Psoas muscle (tissue), 8 donors: ENCODE results near the gene GSPT1. TPM values are rescaled to one million over a fixed set of nuclear protein-coding genes. Genes with fewer than 3 reads are reported as not detected.

Experiments
- ATAC-seq, 4 donors: fragments of 200-7000 bp; cut with Tn5 transposase; one replicate each; pipeline ENCODE4 v1.9.1; 2020; ENCODE audit warnings: moderate library complexity in 3 of 4, mild to moderate bottlenecking in 2 of 4
- DNase-seq, 2 donors: peaks; one replicate each; pipeline ENCODE4 v3.0.0-alpha.2; 2020
- H3K27ac ChIP-seq: fragments of 200-600 bp; one replicate; pipeline ENCODE4 v1.8.0; 2022
- H3K27me3 ChIP-seq, 3 donors: fragments of 200-600 bp in 1 of 3; one replicate each; pipeline versions ENCODE4 v1.6.1 to v1.8.0; 2013 to 2022; ENCODE audit warnings: low read length in 2 of 3, mild to moderate bottlenecking in 2 of 3, moderate library complexity in 1 of 3; ENCODE audit not compliant: insufficient read depth in 3 of 3
- H3K36me3 ChIP-seq, 2 donors: fragments of 200-600 bp in 1 of 2; one replicate each; pipeline versions ENCODE4 v1.6.1 to v1.8.0; 2013 to 2022; ENCODE audit warnings: low read depth in 1 of 2, mild to moderate bottlenecking in 1 of 2, moderate library complexity in 1 of 2; ENCODE audit not compliant: insufficient read depth in 1 of 2
- H3K4me1 ChIP-seq: fragments of 200-600 bp; one replicate; pipeline ENCODE4 v1.8.0; 2022
- H3K4me3 ChIP-seq: fragments of 200-600 bp; one replicate; pipeline ENCODE4 v1.8.0; 2022; ENCODE audit warnings: mild to moderate bottlenecking
- H3K9me3 ChIP-seq: fragments of 200-600 bp; one replicate; pipeline ENCODE4 v1.8.0; 2022
- CTCF ChIP-seq: fragments of 200-600 bp; IDR thresholded peaks from one replicate; pipeline ENCODE4 v1.8.0; 2022; ENCODE audit warnings: antibody characterized with exemption
- WGBS, 3 donors: extraction: QIAGEN DNeasy Blood & Tissue Kit; methylation state at CpG; one replicate each; pipeline versions ENCODE4 v1.1.6 to v1.1.7; 2013; 5-methylcytosine and 5-hydroxymethylcytosine counted together
- intact Hi-C, 2 donors: fragments of 100-400 bp; cut with DNase I; formaldehyde crosslinking; loops; one replicate each; pipeline versions ENCODE4 v1.11.0 to v1.14.2; 2022
- polyA plus RNA-seq, 3 donors: library from polyadenylated mRNA; stranded (reverse); fragments of 200-250 nt; gene quantifications; one replicate each; pipeline ENCODE4 v1.2.3, GENCODE V29; 2013
- total RNA-seq, 4 donors: library from RNA; stranded (reverse); fragmentation: NEBNext Ultra II Directional in 2 of 4; extraction: Animal tissue kit (Norgen Biotek cat#: 25700) in 2 of 4; gene quantifications; one replicate each; pipeline versions ENCODE4 v1.2.1 to v1.2.4, GENCODE V29; 2021 to 2023
- donor health status: healthy with polysubstance abuse.
- donor health status: DM: no; HTN: no; CAD: no; lungs with moderate emphysema.
- donor health status: Bipolar disorder and iron deficiency.
- donor health status: healthy.
- donor health status: DM: yes; HTN: yes; CAD: no.
- donor health status: DM: no; HTN: no; CAD: no.
- donor health status: DM: no; HTN: no; CAD: no.
- donor health status: DM: yes; HTN: yes; CAD: no.

The GSPT1 gene
- total and polyA plus RNA-seq, 7 donors: 89.2 to 259 (median 184) TPM

GRCh38 chr16:11875721-11876120 is 40.0 kb downstream of the GSPT1 start:
- Histone ChIP-seq H3K4me3 (no peak overlapping the region), H3K27me3 (no peaks in the 10 kb centered on the region), H3K4me1 (peaks cover 12% of the 10 kb centered on the region), H3K27ac (no peak overlapping the region), H3K9me3 (no peaks in the 10 kb centered on the region), H3K36me3 (peaks cover 4 to 90% of the 10 kb centered on the region in 2 donors)
- no peak for ATAC-seq
- intact Hi-C loops: no loop called here
- WGBS, 3 donors: 82 to 88% (median 83%) methylated on average over 5 of the region's 5 CpGs
- TF ChIP-seq CTCF: no peak
- no peak for DNase-seq

DNA sequence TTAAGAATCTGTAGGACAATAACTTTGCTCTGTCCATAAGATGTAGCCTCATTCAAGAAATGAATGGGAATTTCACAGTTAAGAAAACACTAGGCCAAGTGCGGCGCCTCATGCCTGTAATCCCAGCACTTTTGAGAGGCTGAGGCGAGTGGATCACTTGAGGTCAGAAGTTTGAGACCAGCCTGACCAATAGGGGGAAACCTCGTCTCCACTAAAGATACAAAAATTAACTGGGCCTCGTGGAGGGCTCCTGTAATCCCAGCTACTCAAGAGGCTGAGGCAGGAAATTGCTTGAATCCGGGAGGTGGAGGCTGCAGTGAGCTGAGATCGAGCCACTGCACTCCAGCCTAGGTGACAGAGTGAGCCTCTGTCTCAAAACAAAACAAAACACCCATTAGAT is 44.6 kb downstream of the GSPT1 start:
- no peak overlapping the region for H3K4me3 ChIP-seq
- H3K27me3 ChIP-seq: no peaks in the 10 kb centered on the region
- H3K9me3 ChIP-seq: no peaks in the 10 kb centered on the region
- intact Hi-C loops: no loop called here
- ATAC-seq (peak in 1 of 4 donors; percentile 26), DNase-seq (no peak)
- no peak overlapping the region for H3K27ac ChIP-seq
- 17 to 44% (median 32%) methylated on average over 7 of the region's 7 CpGs for WGBS, 3 donors
- H3K4me1 ChIP-seq: peaks cover 25% of the 10 kb centered on the region
- TF ChIP-seq CTCF: no peak
- H3K36me3 ChIP-seq: peaks cover 9 to 63% of the 10 kb centered on the region in 2 donors

DNA sequence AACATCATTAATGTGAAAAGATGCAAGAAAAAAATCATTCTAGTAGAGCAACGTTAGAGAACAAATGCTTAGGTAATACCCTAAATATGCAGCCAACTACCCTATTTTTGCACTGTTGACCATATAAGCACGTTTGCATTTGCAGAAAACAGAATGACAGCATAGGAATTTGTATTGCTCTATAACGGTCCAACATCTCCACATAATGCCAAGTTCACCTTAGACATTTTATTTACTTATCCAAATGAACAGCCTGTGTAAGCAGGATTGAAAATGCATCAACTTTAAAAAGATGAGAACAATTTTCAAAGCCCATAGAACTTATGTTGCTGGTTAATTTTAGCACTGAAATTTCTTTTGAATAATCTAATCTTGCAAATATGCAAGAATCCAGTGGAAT is 45.4 kb downstream of the GSPT1 start:
- intact Hi-C loops: no loop called here
- 30 to 43% (median 38%) methylated on average over 3 of the region's 3 CpGs for WGBS, 3 donors
- H3K27me3 ChIP-seq: no peaks in the 10 kb centered on the region
- H3K4me1 ChIP-seq: peaks cover 25% of the 10 kb centered on the region
- H3K36me3 ChIP-seq: peaks cover 9 to 55% of the 10 kb centered on the region in 2 donors
- no peak overlapping the region for H3K4me3 ChIP-seq
- no peak for TF ChIP-seq CTCF
- ATAC-seq (no peak), DNase-seq (no peak)
- H3K9me3 ChIP-seq: no peaks in the 10 kb centered on the region
- no peak overlapping the region for H3K27ac ChIP-seq

DNA sequence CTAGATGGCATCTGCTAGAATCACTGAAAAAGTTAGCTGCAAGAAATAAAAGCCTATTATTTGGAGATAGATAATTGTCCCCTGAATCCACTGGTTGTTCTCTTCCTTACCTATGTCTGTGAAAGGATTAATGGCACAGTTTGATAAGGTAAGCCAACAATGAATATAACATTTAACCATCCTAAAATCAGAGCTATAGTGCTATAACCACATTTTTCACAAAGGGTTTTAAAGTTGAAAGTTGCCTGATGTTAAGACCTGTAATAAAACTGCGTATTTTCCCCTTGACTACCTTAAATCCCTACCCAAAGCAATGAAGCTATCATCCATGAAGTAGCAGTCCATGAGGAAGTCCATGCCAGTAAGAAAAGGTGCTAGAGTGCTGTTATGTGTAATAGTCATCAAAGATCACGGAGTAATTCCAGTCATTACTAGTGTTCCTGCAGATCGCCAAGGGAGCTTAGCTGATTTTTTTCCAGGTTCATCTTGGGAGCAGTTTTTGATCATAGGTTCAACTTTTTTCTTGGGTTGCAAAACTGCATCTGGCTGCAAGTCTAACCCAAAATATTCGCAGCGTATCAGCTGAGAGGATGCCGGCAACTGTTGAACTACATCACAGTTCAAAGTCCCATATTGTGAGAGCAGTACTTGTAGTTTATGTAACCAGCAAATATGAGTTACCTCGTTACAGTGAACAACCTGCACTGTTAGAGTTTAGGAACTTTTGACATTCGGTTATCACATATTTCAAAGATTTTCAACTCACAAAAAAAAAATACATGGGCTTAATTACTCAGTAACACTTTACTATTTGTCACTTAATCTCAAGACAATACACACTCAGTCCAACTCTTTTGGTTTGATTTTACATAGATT is 46.2 kb downstream of the GSPT1 start:
- no peak overlapping the region for H3K27ac ChIP-seq
- peaks cover 25% of the 10 kb centered on the region for H3K4me1 ChIP-seq
- intact Hi-C loops: loop anchor here in 1 of 2 donors (5.0 kb wide), 1 partner anchor 33 kb away; no protein-coding TSS in a partner anchor
- ATAC-seq: no peak
- DNase-seq: no peak
- WGBS, 3 donors: 51 to 57% (median 53%) methylated on average over 8 of the region's 8 CpGs
- no peak for TF ChIP-seq CTCF
- H3K27me3 ChIP-seq: no peaks in the 10 kb centered on the region
- H3K9me3 ChIP-seq: no peaks in the 10 kb centered on the region
- peaks cover 9 to 48% of the 10 kb centered on the region in 2 donors for H3K36me3 ChIP-seq
- no peak overlapping the region for H3K4me3 ChIP-seq
